Measurements from ENCODE around the gene NEDD8.
A peak's percentile ranks its signal among the peaks of the same experiment; 100 is the strongest.

Gene NEDD8

GRCh38 chr14:24270537-24271133 is 38.5 kb upstream of the NEDD8 start:
- in situ Hi-C loops (cut with HindIII; ENCODE audit: low sequenced_read_pairs): no loop called here
- no peak for TF ChIP-seq CTCF (IDR thresholded peaks at IDR 0.05; ENCODE audit: low read depth, low read length, missing control alignments)
- no peak for DNase-seq (ENCODE audit: low read depth)
- peak overlapping the region; percentile 91 for H3K4me3 ChIP-seq (ENCODE audit: low read depth, low read length)

GRCh38 chr14:24269910-24270536 is 37.9 kb upstream of the NEDD8 start:
- DNase-seq (ENCODE audit: low read depth): no peak
- TF ChIP-seq CTCF (IDR thresholded peaks at IDR 0.05; ENCODE audit: low read depth, low read length, missing control alignments): no peak
- H3K4me3 ChIP-seq (ENCODE audit: low read depth, low read length): no peak overlapping the region
- in situ Hi-C loops (cut with HindIII; ENCODE audit: low sequenced_read_pairs): no loop called here

- H3K4me3 ChIP-seq (ENCODE audit: low read depth, low read length): no peak overlapping the region
- in situ Hi-C loops (cut with HindIII; ENCODE audit: low sequenced_read_pairs): no loop called here
- TF ChIP-seq CTCF (IDR thresholded peaks at IDR 0.05; ENCODE audit: low read depth, low read length, missing control alignments): no peak
- no peak for DNase-seq (ENCODE audit: low read depth)
Measured at GRCh38 chr14:24269368-24269767, 37.2 kb upstream of the NEDD8 start.

- no peak overlapping the region for H3K4me3 ChIP-seq (ENCODE audit: low read depth, low read length)
- in situ Hi-C loops (cut with HindIII; ENCODE audit: low sequenced_read_pairs): no loop called here
- DNase-seq (ENCODE audit: low read depth): no peak
- TF ChIP-seq CTCF (IDR thresholded peaks at IDR 0.05; ENCODE audit: low read depth, low read length, missing control alignments): no peak
Measured at GRCh38 chr14:24268225-24268624, 36.1 kb upstream of the NEDD8 start.

- DNase-seq (ENCODE audit: low read depth): no peak
- H3K4me3 ChIP-seq (ENCODE audit: low read depth, low read length): no peak overlapping the region
- in situ Hi-C loops (cut with HindIII; ENCODE audit: low sequenced_read_pairs): no loop called here
- no peak for TF ChIP-seq CTCF (IDR thresholded peaks at IDR 0.05; ENCODE audit: low read depth, low read length, missing control alignments)
Measured at GRCh38 chr14:24267516-24267915, 35.3 kb upstream of the NEDD8 start.

GRCh38 chr14:24266344-24267244 is 34.4 kb upstream of the NEDD8 start:
- no peak for TF ChIP-seq CTCF (IDR thresholded peaks at IDR 0.05; ENCODE audit: low read depth, low read length, missing control alignments)
- in situ Hi-C loops (cut with HindIII; ENCODE audit: low sequenced_read_pairs): no loop called here
- H3K4me3 ChIP-seq (ENCODE audit: low read depth, low read length): no peak overlapping the region
- no peak for DNase-seq (ENCODE audit: low read depth)

Data from astrocyte of the cerebellum (primary cell).